ENCODE data around the gene MAP3K7CL. TPM values are rescaled to one million over a fixed set of nuclear protein-coding genes. Genes with fewer than 3 reads are reported as not detected.

MAP3K7CL gene
- total and polyA plus RNA-seq, 2 of the 8 experiments (the other 6 are each of a cell fraction or from before 2014, with no cell fraction given) = not detected

DNA sequence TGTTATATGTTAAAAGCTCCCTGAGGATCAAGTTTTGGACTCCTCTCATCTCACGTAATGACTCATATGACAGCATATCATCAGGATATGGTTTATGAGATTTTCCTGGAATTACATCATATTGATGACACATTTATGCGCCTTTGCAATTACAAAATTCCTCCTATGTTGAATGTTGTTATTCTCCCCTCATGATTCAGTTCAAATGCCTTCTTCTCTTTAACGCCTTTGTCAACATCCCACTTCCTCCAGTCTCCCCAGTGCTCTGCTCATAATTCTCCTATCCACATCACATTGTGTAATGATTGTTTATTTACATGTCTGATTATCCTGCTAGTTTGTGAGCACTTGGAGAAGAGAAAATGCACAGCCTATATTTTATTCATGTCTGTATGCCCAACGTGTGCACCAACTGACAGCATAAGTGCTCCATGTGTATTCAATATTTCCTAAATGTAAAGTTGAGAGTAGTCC lies 87.4 kb downstream of the MAP3K7CL start:
- no peak overlapping the region for H2BK12ac ChIP-seq (ENCODE audit: low read depth, low read length)
- no peak overlapping the region for H3K23ac ChIP-seq (ENCODE audit: insufficient read length)
- no peaks in the 10 kb centered on the region for H3K79me1 ChIP-seq (ENCODE audit: low read depth, low read length)
- no peak overlapping the region for H3K18ac ChIP-seq (ENCODE audit: extremely low read depth, low read length)
- H4K8ac ChIP-seq (ENCODE audit: extremely low read depth, insufficient read depth, low read length) = no peak overlapping the region
- no peak overlapping the region for H3K9ac ChIP-seq (replicated peaks in 1 of 4; ENCODE audit: extremely low read depth in 1 of 4, low read depth in 3 of 4, low read length in 3 of 4)
- ChIA-PET POLR2A (ENCODE audit: partially characterized antibody) (no interaction called here), CTCF (ENCODE audit: partially characterized antibody) (no interaction called here)
- no peak overlapping the region for H3K27ac ChIP-seq (ENCODE audit: low read depth, low read length)
- H4K5ac ChIP-seq (ENCODE audit: insufficient read length, low read depth, low read length) = no peak overlapping the region
- 93% methylated on average over 4 of the region's 4 CpGs; no CpG with 5 or more reads in 1 of the 2 experiments for WGBS, 2 experiments (ENCODE audit: extremely low coverage in 1 of 2, insufficient coverage in 1 of 2, insufficient read length in 1 of 2, insufficient replicate concordance in 2 of 2, low coverage in 1 of 2, low lambda C conversion rate in 2 of 2, missing lambda C conversion rate in 1 of 2)
- no peaks in the 10 kb centered on the region for H3K79me2 ChIP-seq (ENCODE audit: control insufficient read depth in 1 of 2, insufficient read depth in 2 of 2, low read length in 2 of 2)
- peaks cover 0 to 5% of the 10 kb centered on the region in 2 experiments for H4K20me1 ChIP-seq (replicated peaks in 1 of 2; ENCODE audit: control insufficient read depth in 1 of 2, insufficient read depth in 2 of 2, low read length in 2 of 2)
- FAIRE-seq (no peak), DNase-seq (ENCODE audit: low read depth in 1 of 2, low spot score in 2 of 2) (no peak)
- H4K91ac ChIP-seq (replicated peaks; ENCODE audit: insufficient read length, low read length) = no peak overlapping the region
- peaks cover 9% of the 10 kb centered on the region; the same call in 1 of the 2 replicates for H3K23me2 ChIP-seq (ENCODE audit: low read depth, low read length)
- no peaks in the 10 kb centered on the region for H3K4me1 ChIP-seq (replicated peaks in 1 of 4; ENCODE audit: control insufficient read depth in 3 of 4, insufficient read depth in 4 of 4, low read length in 3 of 4)
- H3K4me3 ChIP-seq (ENCODE audit: extremely low read depth in 1 of 4, insufficient read depth in 2 of 4, low read depth in 3 of 4, low read length in 4 of 4) = no peak overlapping the region
- H2BK15ac ChIP-seq (ENCODE audit: low read length) = no peak overlapping the region
- H3K9me3 ChIP-seq (ENCODE audit: insufficient read depth in 2 of 2, low read depth in 1 of 2, low read length in 1 of 2) = no peaks in the 10 kb centered on the region
- no peak overlapping the region for H3K4ac ChIP-seq (replicated peaks; ENCODE audit: insufficient read length, low read depth, low read length)
- H2AFZ ChIP-seq (ENCODE audit: low read length) = no peak overlapping the region
- no peak overlapping the region for H2BK20ac ChIP-seq (ENCODE audit: low read length)
- no peak overlapping the region for H2BK5ac ChIP-seq (ENCODE audit: low read depth, low read length)
- H3K36me3 ChIP-seq (ENCODE audit: control insufficient read depth in 2 of 4, insufficient read depth in 4 of 4, low read length in 3 of 4) = no peaks in the 10 kb centered on the region
- H3K4me2 ChIP-seq (ENCODE audit: insufficient read depth in 1 of 2, low read depth in 2 of 2, low read length in 2 of 2) = no peak overlapping the region
- H3K56ac ChIP-seq (replicated peaks; ENCODE audit: insufficient read length, low read depth, low read length) = no peak overlapping the region
- no peaks in the 10 kb centered on the region for H3K27me3 ChIP-seq (replicated peaks in 1 of 4; ENCODE audit: control insufficient read depth in 3 of 4, extremely low read depth in 1 of 4, insufficient read depth in 3 of 4, low read length in 3 of 4)
- H2BK120ac ChIP-seq (replicated peaks; ENCODE audit: low read depth, low read length) = no peak overlapping the region
- H2AK5ac ChIP-seq (ENCODE audit: low read depth, low read length) = no peak overlapping the region
- H3K14ac ChIP-seq (ENCODE audit: insufficient read length) = no peak overlapping the region
- TF ChIP-seq TEAD4 (IDR thresholded peaks at IDR 0.05; ENCODE audit: low read depth, low read length) = no peak
- TF ChIP-seq E2F6 (IDR thresholded peaks at IDR 0.05) = no peak
- no peak for TF ChIP-seq ATF2 (IDR thresholded peaks at IDR 0.05; ENCODE audit: low read length)
- no peak for TF ChIP-seq KDM1A (IDR thresholded peaks at IDR 0.05; ENCODE audit: borderline replicate concordance, low read length)
- no peak for TF ChIP-seq SUZ12 (IDR thresholded peaks at IDR 0.05; ENCODE audit: low read length)
- no peak for TF ChIP-seq SRF (IDR thresholded peaks at IDR 0.05; ENCODE audit: low read depth, low read length)
- no peak for TF ChIP-seq KDM5A (IDR thresholded peaks at IDR 0.05; ENCODE audit: low read length)
- TF ChIP-seq SP1 (IDR thresholded peaks at IDR 0.05; ENCODE audit: low read depth, low read length) = no peak
- TF ChIP-seq GTF2F1 (IDR thresholded peaks at IDR 0.05; ENCODE audit: borderline replicate concordance, low read depth, low read length) = no peak
